GM19438 (cell line): ENCODE measurements around the gene CPSF6.
"Not testable (repeated sequence)": the region's sequence is repeated elsewhere in the genome, so short reads cannot be mapped to it uniquely, and the experiment has no call there.

ENCODE experiments used
- ATAC-seq: cut with Tn5 transposase; IDR thresholded peaks from one replicate; pipeline ENCODE4 v1.9.1; 2021; ENCODE audit warnings: low read depth; ENCODE audit not compliant: unreplicated experiment

The CPSF6 gene, protein sequence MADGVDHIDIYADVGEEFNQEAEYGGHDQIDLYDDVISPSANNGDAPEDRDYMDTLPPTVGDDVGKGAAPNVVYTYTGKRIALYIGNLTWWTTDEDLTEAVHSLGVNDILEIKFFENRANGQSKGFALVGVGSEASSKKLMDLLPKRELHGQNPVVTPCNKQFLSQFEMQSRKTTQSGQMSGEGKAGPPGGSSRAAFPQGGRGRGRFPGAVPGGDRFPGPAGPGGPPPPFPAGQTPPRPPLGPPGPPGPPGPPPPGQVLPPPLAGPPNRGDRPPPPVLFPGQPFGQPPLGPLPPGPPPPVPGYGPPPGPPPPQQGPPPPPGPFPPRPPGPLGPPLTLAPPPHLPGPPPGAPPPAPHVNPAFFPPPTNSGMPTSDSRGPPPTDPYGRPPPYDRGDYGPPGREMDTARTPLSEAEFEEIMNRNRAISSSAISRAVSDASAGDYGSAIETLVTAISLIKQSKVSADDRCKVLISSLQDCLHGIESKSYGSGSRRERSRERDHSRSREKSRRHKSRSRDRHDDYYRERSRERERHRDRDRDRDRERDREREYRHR

DNA sequence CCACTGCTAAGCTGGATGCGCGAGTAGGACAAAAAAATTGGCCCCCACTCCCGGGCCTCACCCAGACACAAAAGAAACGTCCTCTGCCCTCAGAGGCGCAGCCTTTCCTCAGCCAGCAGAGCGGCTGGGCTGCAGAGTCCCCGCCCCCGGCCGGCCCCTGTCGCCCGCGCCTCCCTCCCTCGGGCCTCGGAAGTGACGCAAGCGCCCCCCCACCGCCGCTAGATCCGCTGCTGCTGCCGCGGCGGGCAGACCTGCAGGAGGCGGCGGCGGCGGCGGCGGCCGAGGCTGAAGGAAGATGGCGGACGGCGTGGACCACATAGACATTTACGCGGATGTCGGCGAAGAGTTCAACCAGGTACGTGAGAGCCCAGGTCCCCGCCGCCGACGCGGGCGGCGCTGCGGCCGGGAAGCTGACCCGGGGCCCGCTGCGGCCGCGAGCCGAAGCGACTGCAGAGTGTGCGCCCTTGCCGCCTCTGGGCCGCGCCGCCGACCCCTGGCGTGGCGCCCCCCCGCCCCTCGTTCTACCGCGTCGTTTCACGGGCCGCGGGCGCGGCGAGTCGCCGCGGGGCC is at the start of gene CPSF6:
TSS of gene CPSF6 (plus strand) at position 218 of the 570 bp plus-strand sequence. CDS start at position 296, 78 bp downstream.
- peak; percentile 89 for ATAC-seq

DNA sequence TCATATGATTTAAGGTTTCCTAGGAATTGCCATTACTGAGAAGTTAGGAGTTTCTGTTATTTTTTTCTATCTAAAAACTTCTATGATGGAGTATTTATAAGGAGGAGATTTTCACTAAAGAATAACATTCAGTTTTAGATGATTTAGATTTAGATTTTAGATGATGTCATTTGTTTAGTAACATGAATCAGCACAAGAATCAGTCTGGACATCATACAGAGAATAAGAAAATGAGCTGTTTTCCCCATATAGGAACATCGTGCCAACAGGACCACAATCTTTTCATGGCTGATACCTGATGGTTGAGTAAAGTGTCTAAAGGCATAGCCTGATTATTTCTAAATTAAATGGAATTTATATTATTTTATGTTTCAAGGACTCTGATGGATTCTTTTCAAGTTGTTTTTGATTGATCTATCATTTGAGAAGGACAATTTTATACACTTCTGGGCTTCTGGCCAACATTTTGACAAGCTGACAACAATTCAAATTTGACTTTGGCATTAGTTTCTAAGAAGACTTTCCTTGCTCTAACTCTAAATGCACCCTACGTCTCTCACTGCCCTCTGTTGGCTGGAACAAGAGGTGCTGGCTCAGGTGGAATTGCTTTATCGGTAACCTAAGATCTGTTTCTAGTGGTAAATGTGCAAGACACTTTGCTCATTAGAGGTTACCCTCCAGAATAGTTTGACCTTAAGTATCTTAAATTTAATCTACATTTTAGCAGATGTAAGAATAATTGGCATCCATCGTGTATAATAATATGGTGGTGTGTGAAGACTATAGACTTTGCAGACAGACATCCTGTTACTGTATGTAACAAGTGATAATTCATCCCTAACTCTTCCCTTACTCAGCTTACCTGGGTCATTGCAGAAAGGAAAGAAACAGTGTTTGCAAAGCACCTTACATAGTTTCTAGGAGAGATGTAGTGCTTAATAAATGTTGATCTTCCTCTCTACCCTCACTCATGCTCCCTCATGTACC is 42.8 kb upstream of the CPSF6 start:
- ATAC-seq, result no peak

DNA sequence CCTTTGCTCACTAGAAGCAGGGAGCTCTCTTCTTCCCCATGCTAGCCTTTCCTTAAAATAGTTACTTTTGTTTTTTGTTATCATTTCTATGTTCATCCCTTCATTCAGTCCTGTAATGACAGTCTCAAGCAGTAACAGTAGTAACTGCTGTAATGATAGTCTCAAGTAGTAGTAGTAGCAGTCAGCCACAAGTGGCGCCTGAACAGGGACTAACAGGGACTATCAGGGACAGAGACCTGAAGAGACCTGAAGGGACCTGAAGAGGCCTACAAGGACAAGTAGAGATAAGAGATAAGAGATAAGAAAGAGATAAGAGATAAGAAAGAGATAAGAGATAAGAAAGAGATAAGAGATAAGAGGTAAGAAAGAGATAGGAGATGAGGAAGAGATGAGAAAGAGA is 39.4 kb upstream of the CPSF6 start:
- ATAC-seq, result not testable (repeated sequence)

DNA sequence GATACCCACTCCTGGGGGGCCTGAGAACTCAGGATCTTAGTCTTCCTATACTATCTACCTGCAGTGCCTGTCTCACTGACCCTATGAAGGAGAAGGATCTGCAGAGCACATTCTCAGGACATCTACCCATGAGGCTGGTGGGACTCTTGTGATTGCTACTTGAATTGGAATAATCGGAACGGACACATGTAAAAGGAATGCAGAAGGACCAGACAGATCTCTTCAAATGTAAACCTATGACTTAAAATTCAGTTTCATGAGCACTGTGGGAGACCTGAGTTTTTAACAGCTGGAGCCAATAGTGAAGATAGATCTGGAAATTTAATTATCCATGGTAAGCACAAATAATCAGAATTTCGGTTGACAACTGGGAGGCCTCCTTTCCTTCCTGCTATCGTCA is 35.2 kb upstream of the CPSF6 start:
- ATAC-seq, result no peak

DNA sequence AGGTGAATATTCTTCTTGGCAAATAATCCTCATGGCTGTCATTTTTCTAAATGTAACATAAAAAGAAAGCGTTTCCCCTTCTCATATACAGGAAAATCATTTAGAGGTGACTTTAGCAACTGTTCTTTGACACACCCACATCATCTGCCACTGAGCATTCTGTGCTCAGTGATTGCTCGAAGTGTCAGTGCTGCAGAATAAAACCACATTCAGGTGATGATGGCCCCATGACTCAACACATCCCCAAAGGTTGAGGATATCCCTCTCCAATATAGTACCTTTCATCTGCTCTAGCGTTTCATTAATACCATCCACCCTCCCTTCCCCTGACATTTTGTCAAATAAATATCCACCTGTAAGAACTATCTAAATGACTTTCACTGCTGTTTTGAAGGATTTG is 28.7 kb upstream of the CPSF6 start:
- no peak for ATAC-seq

DNA sequence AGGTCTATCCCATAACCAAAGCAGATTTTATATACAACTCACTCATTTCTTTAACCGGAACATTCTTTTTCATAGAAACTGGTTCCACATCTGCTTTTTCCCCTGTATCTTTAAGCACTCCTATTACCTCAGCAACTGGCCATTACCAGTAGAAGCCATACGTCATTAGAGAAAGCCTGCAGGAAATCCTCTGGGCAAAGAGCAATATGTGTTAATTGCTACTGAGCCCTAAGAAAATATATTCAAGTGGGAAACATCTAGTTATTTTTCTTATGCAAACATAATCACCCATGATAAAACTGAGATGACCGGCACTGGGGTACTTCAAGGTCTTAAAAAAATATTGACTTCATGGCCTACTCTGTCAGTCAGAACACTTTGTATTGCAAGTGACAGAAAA is 28.2 kb upstream of the CPSF6 start:
- ATAC-seq, result no peak

DNA sequence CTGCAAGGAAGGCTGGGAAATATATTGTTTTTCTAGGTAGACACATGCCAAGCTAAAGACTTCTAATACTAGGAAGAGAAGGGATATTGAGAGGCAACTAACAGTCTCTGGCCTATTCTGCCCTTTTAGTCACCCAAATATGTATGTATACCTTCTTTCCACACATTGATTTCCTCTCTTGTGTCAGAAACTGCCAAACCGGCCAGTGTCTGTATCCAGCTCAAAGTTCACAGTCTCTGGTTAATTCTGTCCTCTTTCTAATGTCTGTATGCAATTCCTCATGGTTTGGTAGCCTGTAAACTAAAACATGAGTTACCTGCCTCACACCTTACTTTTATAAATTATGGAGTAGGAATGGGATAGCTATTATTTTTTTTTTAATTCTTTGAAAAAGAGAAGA is 25.2 kb upstream of the CPSF6 start:
- ATAC-seq, result no peak

DNA sequence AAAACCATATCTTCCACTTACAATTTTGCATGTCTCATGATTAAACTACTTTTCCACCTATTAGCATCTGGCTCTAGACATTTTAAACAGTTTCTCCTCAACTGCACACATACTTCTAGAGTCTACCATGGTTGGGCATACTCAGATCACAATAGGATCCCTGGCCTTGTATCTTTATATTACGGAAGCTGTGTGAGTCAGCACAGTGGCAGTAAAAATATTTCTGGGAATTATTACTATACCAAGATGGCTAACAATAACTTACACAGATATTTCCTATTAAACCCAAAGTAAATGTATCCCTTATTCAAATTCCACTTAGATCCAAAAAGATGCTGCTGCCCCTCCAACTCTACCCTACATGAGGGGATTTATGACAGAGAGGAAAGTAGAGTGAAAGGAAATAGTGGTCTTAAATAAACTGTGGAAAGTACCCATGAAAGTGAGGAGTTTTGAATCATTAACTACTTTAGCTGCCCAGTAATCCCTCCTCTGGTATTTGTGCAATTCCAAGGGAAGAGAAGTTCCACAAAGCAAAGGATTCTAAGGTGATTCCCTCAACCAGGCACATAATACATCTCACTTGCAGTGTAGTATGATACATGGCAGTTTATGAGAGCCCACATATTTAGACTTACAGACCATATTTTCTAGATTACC is 14.0 kb upstream of the CPSF6 start:
- ATAC-seq, result no peak

DNA sequence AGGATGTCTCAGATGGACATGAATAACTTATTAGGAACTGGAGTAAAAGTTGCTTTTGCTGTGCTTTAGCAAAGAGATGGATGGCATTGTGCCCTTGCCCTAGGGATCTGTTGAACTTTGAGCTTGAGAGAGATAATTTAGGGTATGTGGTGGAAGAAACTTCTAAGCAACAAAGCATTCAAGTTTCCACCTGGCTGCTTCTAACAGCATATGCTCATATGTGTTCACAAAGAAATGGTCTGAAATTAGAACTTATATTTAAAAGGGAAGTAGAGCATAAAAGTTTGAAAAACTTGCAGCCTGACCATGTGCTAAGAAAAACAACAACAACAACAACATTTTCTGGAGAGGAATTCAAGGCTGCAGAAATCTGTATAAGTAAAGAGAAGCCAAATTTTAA is 7.9 kb upstream of the CPSF6 start:
- no peak for ATAC-seq

DNA sequence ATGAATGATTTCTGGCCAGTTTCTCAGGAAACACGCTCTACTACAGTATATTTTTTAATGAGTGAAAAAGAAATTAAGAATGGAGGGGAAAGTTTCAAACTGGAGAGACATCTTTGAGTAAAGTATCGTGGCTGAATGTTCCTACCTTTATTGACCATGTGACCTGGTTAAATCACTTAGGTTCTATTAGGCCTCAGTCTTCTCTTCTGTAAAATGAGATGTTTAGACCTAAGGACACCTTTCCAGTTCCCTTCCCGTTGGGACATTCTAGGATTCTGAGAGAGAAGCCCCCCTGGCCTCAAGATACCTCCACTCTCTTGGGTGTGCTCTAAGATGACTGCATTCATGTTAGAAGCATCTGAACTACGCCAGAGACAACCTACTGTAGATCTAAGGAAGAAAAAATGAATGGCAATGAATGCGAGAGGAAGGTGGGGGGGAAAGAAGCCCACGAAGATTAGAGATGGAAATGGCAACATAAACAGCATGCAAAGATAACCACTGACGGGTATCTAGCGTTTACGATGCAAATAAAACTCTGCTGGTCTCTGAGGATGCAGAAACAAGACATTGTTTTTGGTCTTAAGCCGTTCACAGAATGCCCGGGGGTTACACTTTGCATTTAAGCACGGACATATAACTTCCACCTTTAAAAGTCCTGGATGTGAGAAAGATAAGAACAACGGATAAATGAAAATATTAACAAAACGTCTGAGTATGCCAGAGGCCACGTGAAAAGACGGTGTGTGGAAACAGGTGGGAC is 599 bp upstream of the CPSF6 start:
- ATAC-seq, result peak; percentile 1

DNA sequence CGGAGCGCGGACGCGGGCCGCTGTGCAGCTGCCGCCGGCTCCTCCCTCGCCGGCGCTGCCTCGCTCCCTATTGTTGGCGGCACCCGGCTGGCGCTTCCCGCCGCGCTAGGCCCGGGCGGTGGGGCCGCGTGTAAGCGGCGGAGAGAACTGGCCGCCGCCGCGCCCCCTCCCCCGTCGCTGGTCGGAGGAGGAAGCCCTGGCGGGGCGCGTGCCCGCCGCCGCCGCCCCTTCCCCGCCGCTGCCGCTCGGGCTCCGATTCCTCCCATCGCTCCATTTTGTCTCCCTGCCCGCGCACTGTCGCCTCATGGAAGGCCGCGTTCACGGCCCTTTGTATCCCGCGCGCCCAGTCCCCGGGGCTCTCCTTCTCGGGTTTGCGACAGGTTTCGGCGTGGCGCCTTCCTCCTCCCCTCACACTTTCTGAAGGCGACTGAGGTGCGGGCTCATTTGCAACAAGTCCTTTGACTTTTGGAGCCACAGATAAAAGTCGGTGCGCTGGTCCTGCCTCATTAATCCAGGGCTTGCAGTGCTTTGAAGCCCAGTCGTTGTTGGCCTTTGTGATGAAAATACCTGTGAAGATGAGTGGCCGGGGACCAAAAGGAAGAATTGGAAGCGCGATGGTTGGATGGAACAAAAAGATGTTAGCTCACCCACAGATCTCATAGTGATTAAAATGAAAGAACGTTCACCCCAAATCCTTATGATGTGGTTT is 707 bp downstream of the CPSF6 start:
- ATAC-seq, result peak; percentile 36

DNA sequence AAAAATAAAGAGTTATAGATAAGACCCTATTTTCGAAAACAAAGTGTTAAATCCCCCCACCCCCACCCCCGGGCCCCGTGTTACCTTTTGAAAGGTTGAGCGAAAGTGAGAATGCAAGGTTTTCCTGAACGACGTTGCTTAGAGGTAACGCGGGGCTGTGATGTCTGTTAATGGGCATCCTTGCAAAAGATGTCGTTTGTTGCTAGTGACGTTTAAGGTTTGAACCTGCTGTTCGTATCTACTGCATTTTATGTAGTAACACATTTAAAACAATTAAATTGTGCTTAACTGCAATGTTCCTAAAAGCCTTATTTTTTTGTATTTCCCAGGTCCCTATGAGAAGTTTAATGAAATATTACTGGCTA is 1.2 kb downstream of the CPSF6 start:
- ATAC-seq, result no peak

DNA sequence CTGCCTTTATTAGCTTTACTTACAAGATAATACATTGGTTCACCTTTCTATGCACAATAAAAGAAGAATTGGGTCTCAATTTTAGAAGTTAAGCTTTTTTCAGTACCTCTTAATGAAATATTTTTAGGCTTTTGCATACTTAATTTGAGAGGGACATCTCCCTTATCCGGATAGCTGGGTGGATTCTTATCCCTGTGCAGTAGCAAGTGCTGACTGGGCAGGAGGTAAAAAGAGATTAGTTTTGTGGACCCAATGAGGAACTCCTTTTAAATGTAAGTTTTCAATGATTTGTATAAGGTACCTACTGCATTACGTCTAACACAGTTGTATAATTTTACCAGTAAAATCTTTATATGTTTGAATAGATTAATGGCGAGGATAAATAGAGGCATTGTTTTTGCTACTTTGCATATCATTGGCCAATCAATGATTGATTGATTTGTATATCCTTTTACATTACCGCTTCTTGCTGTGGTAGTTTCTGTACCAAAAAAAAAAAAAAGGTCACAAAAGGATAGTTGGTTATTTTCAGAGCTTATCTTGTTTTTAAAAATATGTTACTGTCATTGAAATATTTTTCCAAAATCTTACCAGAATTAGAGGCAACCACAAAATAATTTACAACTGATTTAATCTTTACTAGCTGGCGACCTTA is 2.2 kb downstream of the CPSF6 start:
- ATAC-seq, result no peak

DNA sequence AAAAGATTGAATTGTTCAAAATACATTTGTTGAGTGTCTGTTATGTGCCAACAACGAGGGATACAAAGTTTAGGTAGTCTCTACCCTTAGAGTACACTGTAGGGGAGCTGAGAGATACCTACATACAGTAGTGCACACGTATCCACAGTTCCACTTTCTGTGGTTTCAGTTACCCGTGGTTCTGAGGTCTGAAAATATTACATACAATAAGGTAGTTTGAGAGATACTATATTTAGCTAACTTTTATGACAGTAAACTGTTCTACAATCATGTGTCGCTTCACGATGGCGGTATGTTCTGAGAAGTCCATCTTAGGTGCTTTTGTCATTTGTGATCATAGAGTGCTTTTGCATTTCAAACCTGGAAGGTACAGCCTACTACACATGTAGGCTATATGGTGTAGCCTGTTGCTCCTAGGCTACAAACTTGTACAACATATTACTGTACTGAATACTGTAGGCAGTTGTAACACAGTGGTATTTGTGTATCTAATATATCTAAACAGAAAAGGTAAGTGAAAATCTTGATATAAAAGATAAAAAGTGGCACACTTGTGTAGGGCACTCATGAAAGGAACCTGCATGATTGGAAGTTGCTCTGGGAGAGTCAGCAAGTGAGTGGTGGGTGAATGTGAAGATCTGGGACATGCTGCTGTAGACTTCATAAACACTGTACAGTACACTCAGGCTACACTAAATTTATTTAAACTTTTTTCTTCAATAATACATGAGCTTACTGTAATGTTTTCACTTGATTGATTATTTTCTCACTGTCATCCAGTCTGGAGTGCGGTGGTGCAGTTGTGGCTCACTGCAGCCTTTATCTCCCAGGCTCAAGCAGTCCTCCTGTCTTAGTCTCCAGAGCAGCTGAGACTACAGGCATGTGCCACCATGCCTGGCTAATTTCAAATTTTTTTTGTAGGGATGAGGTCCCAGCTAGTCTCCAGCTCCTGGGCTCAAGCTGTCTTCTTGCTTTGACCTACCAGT is 4.0 kb downstream of the CPSF6 start:
- ATAC-seq, result peak; percentile 44

DNA sequence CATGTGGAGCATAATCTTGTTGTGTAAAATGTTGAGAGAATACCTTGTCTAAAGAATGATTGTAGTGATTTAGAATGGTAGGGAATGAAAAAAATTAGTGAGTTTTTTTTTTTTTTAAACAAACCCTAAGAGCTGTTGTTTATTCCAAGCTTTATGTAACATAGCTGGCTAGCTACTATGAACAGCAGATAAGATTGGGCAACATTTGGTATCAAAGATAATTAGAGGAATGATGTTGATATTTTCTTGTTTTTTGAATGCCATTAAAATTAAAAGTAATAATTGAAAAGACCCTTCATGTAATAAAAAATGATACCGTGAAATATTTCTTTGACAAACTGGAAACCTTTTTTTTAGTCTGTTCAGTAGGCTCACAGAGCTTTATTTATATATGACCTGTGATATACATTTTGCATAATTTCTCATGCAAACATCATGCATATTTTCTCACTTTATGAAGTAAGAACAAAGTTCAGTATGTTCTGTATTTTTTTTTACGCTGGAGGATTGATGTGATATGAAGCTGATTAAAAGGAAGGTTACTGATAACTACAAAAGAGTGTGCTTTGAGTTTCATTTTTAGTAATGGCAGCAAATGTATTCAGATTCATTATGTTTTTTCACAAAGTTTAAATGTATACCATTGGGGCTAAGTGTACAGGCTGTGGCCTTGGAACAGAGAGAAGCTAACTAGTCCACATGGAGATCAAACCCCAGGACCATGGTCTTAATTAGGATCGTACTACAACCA is 8.1 kb downstream of the CPSF6 start:
- ATAC-seq, result no peak

DNA sequence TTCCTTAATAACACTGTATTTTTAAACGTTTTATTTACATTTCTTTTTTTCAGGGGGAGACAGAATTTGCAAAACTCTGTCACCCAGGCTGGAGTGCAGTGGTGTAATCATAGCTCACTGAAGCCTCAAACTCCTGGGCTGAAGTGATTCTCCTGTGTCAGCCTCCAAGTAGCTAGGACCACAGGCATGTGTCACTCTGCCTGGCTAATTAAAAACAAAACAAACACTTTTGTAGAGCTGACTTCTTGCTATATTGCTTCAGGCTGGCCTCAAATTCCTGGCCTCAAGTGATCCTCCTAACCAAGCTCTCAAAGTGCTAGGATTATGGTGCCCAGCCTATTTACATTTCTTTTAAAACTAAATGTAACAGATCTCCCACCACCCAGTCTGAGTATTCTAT is 12.7 kb downstream of the CPSF6 start:
- no peak for ATAC-seq

DNA sequence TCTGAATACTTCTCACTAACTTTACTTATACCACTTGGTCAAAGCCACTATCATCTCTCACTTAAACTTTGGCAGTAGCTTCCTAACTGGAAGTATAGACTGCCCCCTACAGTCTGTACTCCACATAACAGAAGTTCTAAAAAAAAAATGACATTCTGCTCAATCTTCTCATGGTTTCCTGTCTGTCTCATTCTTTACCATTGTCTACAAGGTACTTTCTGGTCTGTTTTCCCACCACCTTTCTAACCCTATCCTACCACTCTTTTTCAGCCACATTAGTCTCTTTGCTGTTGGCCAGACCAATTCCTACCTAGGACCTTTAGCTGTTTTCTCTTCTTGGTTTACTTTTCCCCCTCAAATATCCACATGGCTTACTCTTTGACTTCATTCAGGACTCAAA is 14.7 kb downstream of the CPSF6 start:
- peak; percentile 70 for ATAC-seq
